Stimulated activated CD4-positive, alpha-beta T cell treated with anti-CD3 and anti-CD28 coated beads, Interleukin-12 subunit alpha, Interleukin-12 subunit beta, amount 100 ng/mL, for 48 hours (primary cell): ENCODE results near the gene DNAI1.
"Not testable (repeated sequence)": the region's sequence is repeated elsewhere in the genome, so short reads cannot be mapped to it uniquely, and the experiment has no call there.

Experiments used
- DNase-seq, 3 donors: peaks; one replicate each; pipeline ENCODE4 v3.0.0-alpha.2; 2020; ENCODE audit warnings: low read depth in 2 of 3, low spot score in 1 of 3

Gene DNAI1

DNA sequence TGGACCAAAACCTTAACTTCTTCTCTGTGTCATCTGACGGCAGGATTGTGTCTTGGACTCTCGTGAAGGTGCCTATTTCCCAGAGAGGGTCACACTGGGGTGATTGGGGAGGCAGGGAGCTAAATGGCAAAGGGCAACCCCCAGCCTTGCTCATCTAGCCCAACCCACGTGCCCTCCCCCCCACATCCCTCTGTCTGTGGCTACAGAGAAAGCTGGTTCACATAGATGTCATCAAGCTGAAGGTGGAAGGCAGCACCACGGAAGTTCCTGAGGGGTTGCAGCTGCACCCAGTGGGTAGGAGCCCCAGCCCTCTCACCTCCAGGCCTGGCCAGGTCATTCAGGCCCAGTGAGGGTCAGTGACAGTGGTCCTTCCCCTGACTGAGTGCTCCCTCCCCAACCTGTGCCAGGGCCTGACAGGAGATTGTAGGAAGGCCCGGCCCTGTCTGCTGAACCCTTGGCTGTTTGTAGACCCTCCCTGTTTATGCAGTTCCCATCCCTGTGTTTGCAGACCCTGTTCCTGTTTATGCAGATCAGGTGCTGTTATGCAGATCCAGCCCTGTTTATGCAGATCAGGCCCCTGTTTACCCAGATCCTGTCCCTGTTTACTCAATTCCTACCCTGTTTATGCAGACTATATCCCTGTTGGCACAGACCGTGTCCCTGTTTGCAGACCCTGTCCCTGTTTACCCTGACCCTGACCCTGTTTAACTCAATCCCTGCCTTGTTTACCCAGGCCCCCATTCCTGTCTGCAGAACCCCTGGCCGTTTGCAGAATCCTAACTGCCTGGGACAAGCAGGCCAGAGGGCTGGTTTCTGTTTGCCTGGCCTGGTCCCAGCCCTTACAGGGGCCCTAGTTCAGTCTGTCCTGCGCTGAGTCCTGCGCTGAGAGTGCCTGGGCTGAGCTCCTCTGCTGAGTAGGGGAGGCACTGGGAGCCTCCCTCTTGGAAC lies 53.8 kb downstream of the DNAI1 start:
- DNase-seq, result no peak

DNA sequence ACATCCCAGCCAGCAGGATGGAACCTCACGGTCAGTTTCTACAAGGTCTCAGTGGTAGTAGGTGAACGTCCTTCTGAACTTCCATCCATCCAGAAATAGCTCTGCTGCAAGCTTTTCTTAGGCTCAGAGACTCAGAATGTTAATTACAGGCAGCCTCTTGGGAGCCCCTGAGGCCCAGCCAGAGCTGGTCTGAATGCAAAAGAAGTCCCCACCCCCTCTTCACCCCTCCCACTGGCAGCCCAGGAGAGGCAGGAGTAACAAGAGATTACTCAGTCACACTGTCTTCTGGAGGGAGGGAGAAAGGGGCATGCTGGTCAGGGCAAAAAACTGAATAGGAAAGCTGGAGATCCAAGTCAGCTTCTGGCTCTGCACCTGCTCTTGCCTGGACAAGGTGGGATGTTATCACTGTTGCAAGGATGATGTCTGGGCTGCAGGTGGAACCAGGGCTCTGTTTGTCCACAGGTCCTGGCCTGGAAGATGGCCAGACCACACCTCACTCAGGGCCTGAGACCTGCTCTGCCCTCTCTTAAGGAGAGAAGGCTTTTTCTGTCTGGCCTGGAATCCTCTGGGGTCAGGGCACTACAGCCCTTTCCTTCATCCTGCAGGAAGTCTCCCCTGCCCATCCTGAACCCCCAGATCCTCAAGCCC lies 55.1 kb downstream of the DNAI1 start:
- DNase-seq, result no peak

DNA sequence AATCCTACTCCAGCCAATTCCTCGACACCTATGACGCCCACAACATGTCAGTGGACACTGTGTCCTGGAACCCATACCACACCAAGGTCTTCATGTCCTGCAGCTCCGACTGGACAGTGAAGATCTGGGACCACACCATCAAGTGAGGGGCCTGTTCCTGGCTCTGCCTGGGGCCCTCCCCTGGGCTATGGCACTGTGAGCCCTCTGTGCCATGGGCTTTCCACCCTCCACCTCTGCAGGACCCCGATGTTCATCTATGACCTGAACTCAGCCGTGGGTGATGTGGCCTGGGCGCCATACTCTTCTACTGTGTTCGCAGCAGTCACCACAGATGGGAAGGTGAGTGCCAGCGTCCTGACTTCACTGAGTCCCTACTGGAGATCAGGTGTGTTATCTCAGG lies 55.8 kb downstream of the DNAI1 start:
- no peak for DNase-seq

DNA sequence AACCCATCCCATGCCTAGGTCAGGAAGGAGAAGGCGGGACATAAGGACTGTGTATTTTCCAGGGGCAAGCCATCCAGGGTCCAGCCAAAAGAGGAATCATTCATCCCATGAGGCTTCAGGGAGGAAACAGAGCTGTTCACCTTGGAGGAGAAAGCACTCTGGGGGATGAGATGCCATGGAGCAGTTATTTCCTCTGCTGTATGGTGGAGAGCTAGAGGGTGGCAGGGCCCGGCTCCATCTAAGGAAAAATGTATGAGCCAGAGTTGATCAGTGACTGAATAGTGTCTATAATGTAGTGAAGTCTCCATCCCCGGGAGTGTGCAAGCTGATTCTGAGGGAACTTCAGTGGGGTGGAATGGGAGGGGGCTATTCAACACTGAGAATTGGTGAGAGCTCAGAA lies 56.2 kb downstream of the DNAI1 start:
- DNase-seq, result no peak

DNA sequence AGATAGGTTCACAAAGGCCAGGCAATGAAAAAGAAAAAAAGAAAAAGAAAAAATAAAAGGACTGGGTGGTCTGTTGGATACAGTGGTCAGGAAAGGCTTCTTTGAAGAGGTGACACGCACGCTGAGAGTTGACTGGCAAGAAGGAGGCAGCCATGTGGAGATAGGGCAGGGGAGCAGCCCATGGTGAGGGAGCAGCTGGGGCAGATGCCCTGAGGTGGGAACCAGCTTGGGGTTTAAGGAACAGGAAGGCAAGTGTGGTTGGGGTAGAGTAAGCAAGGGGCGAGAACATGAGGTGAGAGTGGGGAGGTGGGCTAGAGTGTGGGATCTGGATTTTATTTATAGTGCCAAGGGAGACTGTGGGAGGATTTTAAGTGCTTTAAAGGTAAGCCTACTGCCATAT lies 57.4 kb downstream of the DNAI1 start:
- no peak for DNase-seq

DNA sequence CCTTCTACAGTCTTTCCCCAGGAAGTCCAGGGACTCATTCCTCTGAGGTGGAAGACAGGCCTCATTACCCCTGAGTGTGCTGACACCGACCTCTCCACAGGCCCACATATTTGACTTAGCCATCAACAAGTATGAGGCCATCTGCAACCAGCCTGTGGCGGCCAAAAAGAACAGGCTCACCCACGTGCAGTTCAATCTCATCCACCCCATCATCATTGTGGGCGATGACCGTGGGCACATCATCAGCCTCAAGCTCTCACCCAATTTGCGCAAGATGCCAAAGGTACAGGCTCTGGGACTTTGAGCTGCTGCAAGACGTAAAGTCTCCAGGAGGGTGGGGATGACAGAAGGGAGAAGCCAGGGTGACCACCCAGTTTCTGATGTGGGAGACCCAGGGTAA lies 58.6 kb downstream of the DNAI1 start:
- DNase-seq, result no peak

DNA sequence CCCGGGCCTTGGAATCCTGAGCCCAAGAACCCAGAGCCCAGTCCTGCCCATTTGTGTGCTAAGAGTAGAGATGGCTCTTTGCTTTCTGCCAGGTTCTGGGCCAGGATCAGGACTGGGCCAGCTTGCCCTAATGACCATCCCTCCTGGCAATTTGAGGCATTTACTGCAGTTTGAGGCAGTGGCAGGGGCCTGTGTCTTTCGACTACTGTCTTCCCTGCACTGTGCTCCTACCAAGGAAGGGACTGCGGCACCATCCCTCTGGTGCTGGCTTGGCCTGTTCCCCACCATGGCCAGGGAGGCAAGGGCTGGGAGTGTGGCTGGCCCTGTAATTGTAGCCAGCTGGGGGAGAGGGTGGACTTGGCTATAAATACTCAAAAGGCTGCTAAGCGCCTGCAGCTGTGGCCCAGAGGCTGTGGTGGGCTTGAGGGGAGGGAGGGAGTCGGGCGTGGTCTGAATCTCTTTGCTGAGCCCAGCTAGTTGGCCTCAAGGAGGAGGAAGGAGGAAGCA lies 59.6 kb downstream of the DNAI1 start:
- DNase-seq, result no peak

DNA sequence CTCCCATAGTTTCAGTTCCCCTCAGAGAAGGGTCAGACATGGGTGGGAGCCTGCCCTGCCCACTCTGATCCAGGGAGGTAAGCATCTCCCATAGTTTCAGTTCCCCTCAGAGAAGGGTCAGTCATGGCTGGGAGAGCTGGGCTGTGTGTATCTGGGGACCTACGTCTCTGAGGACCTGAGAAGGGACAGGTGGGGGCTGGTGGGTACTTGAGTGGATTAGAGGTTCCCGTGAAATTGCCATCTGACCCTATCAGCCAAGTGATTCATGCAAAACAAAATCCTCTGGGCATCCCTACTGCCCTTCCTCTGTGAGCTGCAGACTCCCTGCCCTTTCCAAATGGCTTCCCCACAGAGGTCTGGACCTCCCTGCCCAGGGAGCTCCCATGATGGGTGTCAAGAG lies 60.3 kb downstream of the DNAI1 start:
- no peak for DNase-seq

DNA sequence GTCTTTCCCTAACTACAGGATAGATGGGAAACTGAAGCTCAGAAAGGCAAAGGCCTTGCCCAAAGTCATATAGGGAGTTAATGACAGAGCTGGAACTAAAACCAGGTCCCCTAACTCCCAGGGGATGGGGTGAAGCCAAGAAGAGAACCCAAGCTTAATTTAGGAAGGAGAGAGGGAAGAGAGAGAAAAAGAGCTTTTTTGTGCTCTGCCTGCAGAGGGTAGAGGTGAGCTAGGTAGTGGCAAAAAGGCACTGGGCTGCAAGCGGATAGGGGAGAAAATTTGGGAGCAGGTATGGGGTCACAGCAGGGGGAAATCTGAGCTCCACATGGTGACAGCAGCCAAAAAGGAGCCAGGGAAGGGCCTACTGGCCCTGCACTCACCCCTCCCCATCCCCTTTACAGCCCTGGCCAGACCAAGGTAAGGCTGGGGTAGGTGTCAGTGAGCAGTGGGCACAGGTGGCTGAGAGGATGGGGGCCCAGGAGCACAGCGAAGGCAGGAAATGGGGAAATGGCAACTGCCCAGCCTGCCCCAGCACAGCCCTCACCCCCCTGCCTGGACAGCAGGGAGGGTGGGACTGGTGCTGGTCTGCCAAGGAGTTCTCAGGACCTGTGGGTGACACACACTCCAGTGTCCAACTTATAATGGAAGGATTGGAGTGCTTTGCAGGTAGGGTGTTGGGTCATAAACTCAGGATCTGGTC lies 60.9 kb downstream of the DNAI1 start:
- DNase-seq, result no peak

DNA sequence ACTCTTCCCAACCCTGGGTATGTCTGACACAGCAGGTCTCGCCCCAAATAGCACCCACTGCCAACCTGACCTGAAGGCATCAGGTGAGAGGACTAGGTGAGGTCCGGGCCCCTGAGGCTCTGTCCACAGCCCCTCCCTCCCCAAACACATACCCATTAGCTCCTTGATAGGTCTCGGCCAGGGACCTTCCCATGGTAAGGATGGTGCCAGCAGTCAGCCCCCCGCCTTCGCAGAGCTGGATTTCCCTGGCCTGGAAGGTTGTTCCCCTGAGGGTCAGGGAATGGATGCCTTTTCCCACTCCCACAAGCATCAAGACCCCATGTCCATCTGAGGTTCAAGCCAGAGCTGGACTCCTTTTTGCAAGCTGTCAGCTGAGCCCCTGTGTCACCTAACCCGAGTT lies 61.5 kb downstream of the DNAI1 start:
- DNase-seq, result no peak

DNA sequence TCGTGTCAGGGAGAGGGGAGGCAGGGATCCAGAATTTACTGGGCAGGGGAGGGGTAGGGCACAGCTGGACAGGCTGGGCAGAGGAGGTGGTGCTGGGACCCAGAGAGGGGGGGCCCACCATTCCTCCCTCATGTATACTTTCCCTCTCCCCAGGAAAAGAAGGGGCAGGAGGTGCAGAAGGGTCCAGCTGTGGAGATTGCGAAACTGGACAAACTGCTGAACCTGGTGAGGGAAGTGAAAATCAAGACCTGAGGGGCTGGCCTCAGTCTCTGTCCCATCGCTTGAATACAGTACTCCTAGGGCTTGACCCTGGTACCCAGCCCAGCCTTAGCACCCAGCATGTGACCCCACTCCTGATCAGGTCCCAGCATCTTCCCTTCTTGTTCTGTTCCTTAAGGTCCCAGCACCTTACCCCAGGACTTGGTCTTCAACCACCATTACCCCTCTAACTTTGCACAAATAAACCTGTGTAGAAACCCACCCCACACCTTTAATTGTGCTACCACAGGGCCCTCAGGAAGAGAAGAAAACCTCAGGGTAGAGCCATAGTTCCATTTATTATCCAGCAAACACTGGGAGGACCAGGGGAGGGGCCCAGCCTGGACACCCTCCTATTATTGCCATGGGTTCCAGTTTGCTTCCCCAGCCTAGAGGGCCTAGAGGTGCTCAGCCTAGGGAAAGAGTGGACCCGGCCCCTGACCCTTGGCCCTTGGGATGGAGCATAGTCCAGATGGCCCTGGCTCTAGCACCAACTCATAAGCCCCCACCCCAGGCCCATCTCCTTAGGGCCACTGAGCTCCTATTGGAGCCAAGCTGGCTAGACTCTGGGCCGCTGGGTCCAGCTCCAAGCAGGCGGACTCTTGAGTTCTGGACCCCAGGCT lies 62.1 kb downstream of the DNAI1 start:
- DNase-seq, result no peak

DNA sequence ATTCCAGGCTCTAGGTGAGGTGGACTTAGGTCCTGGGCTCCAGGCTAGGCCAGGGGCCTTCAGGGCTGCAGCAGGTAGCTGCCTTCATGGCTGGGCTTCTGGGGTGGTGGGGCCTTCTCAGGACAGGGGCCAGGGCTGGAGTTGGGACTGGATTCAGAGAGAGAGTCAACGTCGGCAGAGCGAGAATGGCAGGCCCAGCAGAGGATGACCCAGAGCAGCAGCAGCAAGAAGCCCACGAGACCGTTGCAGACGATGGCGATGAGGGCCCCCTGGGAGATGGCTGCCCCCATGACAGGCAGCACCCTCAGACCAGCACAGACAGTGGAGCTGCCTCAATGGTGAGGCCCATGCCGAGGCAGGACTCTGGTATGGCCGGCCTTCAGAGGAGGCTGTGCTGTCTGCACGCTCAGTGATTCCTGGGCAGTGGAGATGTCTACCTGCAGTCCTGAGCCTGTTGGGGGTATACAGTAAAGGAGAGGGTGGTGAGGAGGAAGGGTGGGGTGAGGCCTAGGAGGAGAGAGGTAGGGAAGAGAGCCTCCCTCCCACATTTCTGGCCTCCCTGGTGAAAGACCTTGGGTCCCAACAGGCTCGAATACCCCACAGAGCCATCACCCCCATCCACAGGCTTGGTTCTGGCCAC lies 62.9 kb downstream of the DNAI1 start:
- no peak for DNase-seq

DNA sequence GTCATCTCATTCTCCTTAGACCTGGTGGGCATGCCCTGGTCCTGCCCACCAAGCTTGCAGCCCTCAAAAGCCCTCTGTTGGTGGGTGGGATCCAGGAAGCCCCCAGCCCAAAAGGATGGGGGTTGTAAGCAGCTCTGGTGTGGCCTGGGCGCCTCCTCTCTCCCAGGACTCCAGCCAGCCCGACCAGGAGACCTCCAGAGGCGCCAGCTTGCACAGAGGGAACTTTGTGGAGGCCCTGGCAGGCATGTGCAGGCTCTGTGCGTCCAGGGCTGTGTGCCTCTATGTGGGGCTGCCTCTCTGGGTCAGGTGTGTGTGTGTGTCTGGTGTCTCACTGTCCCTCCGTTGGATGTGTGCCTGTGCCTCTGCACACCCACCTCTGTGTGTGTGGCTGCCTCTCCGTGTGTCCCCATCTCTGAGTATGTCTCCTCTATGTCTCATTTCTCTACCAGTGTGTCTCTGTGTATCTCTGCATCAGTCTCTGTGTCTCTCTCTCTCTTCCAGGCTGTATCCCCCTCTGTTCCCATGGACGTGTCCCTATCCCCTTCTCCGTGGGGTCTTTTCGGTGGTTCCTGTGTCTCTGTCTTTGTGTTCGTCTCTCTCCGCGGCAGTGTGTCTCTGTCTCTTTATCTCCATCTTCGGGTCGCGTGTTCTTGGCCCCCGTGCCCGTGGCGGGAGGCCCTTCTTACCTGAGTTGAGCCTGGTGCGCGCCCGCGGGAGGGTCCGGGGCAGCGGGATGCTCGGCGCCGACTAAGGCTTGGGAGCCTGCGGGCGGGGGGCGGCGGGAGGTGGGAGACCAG lies 63.7 kb downstream of the DNAI1 start:
- no peak for DNase-seq

DNA sequence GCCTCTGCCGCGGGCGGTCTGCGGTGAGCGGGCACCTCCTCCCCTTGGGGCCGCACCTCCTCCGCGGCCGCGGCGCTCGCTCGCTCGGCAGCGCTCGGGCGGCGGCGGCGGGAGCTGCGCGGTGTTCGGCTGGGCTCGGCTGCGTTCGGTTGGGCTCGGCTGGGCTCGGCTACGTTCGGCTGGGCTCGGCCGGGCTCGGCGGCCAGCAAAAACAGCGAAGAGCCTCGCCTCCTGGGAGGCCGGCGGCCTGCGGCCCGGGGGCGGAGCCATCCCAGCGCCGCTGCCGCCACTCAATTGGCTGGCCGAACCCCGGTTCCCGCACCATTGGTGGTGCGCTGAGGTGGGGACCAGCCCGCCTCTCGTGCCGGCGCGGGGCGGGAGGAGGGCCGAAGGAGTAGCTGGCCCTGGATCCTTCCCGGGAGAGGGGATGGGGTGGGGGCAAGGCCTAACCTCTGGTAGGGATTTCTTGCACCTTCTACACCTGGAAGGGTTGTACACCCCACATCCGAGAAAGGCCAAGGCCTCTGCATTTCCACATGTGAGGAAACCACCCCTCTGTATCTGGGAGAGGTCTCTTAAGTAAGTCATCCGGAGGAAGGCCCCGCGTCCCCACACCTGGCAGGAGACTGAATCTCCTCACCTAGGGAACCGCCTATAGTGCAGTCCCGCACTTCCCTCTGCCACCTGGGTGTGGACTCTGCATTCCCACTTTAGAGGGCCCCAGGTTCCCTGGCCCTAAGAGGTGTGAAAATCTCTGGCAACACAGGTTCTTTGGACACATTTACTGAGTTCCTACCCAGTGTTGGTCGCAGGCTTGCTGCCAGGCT lies 64.6 kb downstream of the DNAI1 start, which contains the start of gene ENHO:
Gene ENHO, minus strand, starts transcription at position 20 of the 827 bp plus-strand sequence. CDS start 1,295 bp downstream, outside the sequence.
- peak; percentile 82 to 94 (median 87) for DNase-seq

DNA sequence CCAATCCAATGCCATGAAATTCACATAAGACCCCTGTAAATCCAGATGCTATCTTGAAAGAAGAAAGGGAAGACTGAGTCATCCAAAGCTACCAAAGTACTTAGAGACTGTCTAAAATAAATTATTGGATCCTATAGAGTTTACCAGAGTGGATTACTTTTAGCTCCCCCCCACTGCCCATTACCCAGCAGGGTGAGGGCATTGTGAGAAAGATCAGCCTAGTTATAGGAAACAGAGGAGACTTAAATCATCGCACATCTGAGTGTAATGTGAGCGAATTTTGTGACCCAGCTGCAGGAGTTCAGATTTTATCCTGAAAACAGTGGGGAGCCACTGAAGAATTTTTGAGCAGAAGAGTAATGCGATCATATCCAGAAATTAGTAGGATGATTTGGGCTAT lies 65.7 kb downstream of the DNAI1 start:
- no peak for DNase-seq

DNA sequence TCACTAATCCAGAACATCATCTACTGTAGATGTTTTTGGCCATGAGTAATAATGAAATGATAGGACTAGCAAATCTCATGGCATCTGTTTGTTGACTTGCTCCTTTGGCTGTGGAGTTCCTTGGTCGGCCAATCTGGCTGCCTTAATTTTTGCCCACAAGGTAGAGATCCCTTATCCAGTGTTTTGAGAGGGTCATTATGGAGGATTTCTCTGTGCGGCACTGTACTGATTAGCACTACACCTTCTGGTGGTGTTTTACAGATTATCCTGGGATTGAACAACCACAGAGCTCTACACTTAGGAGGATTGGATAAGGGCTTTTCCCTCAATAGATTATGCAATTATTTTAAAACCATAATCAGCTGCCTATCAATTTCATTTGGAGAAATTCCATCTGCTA lies 67.4 kb downstream of the DNAI1 start:
- DNase-seq, result no peak

DNA sequence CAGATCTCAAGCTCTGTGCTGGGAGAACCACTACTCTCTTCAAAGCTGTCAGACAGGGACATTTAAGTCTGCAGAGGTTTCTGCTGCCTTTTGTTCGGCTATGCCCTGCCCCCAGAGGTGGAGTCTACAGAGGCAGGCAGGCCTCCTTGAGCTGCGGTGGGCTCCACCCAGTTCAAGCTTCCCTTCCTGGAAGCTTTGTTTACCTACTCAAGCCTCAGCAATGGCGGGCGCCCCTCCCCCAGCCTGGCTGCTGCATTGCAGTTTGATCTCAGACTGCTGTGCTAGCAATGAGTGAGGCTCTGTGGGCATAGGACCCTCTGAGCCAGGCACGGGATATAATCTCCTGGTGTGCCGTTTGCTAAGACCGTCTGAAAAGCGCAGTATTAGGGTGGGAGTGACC lies 73.4 kb downstream of the DNAI1 start:
- not testable (repeated sequence) for DNase-seq

DNA sequence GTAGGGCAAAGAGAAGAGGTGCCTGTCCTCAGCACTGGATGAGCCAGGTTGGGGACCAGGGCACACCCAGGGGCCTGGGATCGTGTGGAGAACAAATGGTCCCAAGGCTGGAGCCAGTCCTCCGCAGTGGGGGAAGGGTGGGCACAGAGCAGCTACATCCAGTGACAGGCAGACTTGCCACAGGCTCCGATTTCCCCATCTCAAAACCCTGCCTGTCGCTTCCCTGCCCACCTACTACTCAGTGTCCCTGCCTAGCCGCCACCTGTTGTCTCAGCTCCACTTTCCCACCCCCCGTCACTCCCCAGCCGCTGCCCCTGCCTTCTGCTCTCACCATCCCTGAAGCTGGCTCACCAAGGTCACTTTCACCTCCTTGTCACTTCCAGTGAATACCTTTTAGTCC lies 78.1 kb downstream of the DNAI1 start:
- DNase-seq, result no peak
